Astrocyte (in vitro differentiated cells and primary cell): Measurements from ENCODE around the gene HPSE2. TPM values are rescaled to one million over a fixed set of nuclear protein-coding genes. Genes with fewer than 3 reads are reported as not detected.

Source experiments
- DNase-seq: peaks from one replicate; pipeline ENCODE4 v3.0.0-alpha.2; 2010; ENCODE audit warnings: low read depth
- FAIRE-seq: peaks from 2 replicates; lab custom pipeline; 2011; peaks lifted over from hg19 to GRCh38; lab: Jason Lieb, UNC
- H2AFZ ChIP-seq: 2 replicates; pipeline ENCODE4 v1.6.0; 2012; ENCODE audit warnings: low read depth, low read length, inconsistent platforms
- H3K27ac ChIP-seq: 2 replicates; pipeline ENCODE4 v1.5.1; 2011; ENCODE audit warnings: low read depth, low read length, inconsistent platforms
- H3K27me3 ChIP-seq: 2 replicates; pipeline ENCODE4 v1.6.0; 2011; ENCODE audit warnings: low read length, inconsistent platforms; ENCODE audit not compliant: insufficient read depth
- H3K36me3 ChIP-seq: 2 replicates; pipeline ENCODE4 v1.5.1; 2011; ENCODE audit warnings: low read length, inconsistent platforms; ENCODE audit not compliant: insufficient read depth
- H3K4me1 ChIP-seq: 2 replicates; pipeline ENCODE4 v1.5.1; 2011; ENCODE audit warnings: low read length, inconsistent platforms; ENCODE audit not compliant: insufficient read depth
- H3K4me2 ChIP-seq: 2 replicates; pipeline ENCODE4 v1.6.0; 2012; ENCODE audit warnings: low read length, inconsistent platforms
- H3K4me3 ChIP-seq: 2 replicates; pipeline ENCODE4 v1.5.1; 2011; ENCODE audit warnings: low read depth, mild to moderate bottlenecking, low read length, inconsistent platforms; ENCODE audit not compliant: insufficient read depth
- H3K79me2 ChIP-seq: 2 replicates; pipeline ENCODE4 v1.6.0; 2012; ENCODE audit warnings: mild to moderate bottlenecking, low read length, inconsistent platforms; ENCODE audit not compliant: insufficient read depth
- H3K9ac ChIP-seq: 2 replicates; pipeline ENCODE4 v1.6.0; 2012; ENCODE audit warnings: mild to moderate bottlenecking, low read length, inconsistent platforms
- H3K9me3 ChIP-seq: 2 replicates; pipeline ENCODE4 v1.5.1; 2012; ENCODE audit warnings: low read depth, mild to moderate bottlenecking, low read length, inconsistent platforms; ENCODE audit not compliant: insufficient read depth
- H4K20me1 ChIP-seq: 2 replicates; pipeline ENCODE4 v1.6.0; 2012; ENCODE audit warnings: low read length, inconsistent platforms; ENCODE audit not compliant: insufficient read depth
- H3K27ac Mint-ChIP-seq: one replicate; pipeline ENCODE4 v1.8.0; 2021; ENCODE audit warnings: mild to moderate bottlenecking, mixed read lengths; ENCODE audit not compliant: unreplicated experiment
- H3K27me3 Mint-ChIP-seq: one replicate; pipeline ENCODE4 v1.8.0; 2021; ENCODE audit warnings: low read depth, mixed read lengths; ENCODE audit not compliant: unreplicated experiment
- H3K36me3 Mint-ChIP-seq: one replicate; pipeline ENCODE4 v1.8.0; 2021; ENCODE audit warnings: low read depth, mixed read lengths; ENCODE audit not compliant: unreplicated experiment
- H3K4me1 Mint-ChIP-seq: one replicate; pipeline ENCODE4 v1.8.0; 2021; ENCODE audit warnings: low read depth, mixed read lengths; ENCODE audit not compliant: unreplicated experiment
- H3K4me3 Mint-ChIP-seq: one replicate; pipeline ENCODE4 v1.8.0; 2021; ENCODE audit warnings: mild to moderate bottlenecking, moderate library complexity, mixed read lengths; ENCODE audit not compliant: unreplicated experiment
- H3K9me3 Mint-ChIP-seq: one replicate; pipeline ENCODE4 v1.8.0; 2021; ENCODE audit warnings: mild to moderate bottlenecking, mixed read lengths; ENCODE audit not compliant: unreplicated experiment
- CTCF ChIP-seq: IDR thresholded peaks from 2 replicates; pipeline ENCODE4 v1.5.1; 2011; ENCODE audit warnings: low read depth, mild to moderate bottlenecking, inconsistent platforms, low read length, moderate library complexity; ENCODE audit not compliant: insufficient read depth
- EZH2 ChIP-seq: IDR thresholded peaks from 2 replicates; pipeline ENCODE4 v1.6.1; 2012; ENCODE audit warnings: mild to moderate bottlenecking, low read length, inconsistent platforms; ENCODE audit not compliant: insufficient read depth
- total RNA-seq: library from RNA; stranded (reverse); gene quantifications from 2 replicates; pipeline ENCODE4 v1.2.1, GENCODE V29; 2021

HPSE2 gene
- total RNA-seq, 1 donor from 2014 or later, result 0.14 TPM

DNA sequence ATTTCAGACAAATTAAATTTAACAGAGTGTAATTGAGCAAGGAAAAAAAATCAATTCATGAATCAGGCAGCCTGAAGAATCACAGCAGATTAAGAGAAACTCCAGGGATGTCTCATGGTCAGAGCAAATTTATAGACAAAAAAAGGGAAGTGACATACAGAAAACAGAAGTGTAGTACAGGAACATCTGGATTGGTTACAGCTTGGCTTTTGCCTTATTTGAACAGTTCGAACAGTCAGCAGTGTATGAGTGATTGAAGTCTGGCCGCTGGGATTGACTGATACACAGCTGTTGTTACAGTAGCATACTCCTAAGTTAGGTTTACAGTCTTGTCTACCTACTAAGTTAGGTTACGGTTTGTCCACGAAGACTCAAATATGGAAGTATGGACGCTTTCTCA lies 255.3 kb downstream of the HPSE2 start:
- Histone ChIP-seq H3K27me3 (no peaks in the 10 kb centered on the region), H2AFZ (no peak overlapping the region), H3K27ac (no peak overlapping the region), H3K4me1 (no peaks in the 10 kb centered on the region), H3K4me3 (no peak overlapping the region), H3K9ac (no peak overlapping the region), H3K79me2 (no peaks in the 10 kb centered on the region), H3K9me3 (no peaks in the 10 kb centered on the region), H4K20me1 (no peaks in the 10 kb centered on the region), H3K36me3 (no peaks in the 10 kb centered on the region), H3K4me2 (no peak overlapping the region)
- Mint-ChIP-seq H3K27ac (no peak overlapping the region), H3K4me3 (no peak overlapping the region), H3K9me3 (peaks cover 3% of the 10 kb centered on the region), H3K27me3 (no peaks in the 10 kb centered on the region), H3K36me3 (no peaks in the 10 kb centered on the region), H3K4me1 (no peaks in the 10 kb centered on the region)
- TF ChIP-seq EZH2 (no peak), CTCF (no peak)
- DNase-seq (no peak), FAIRE-seq (no peak)

- H3K9ac ChIP-seq, result no peak overlapping the region
- H2AFZ ChIP-seq, result no peak overlapping the region
- no peak overlapping the region for H3K4me2 ChIP-seq
- H3K79me2 ChIP-seq, result no peaks in the 10 kb centered on the region
- FAIRE-seq (no peak), DNase-seq (no peak)
- peaks cover 8% of the 10 kb centered on the region for H3K4me1 ChIP-seq
- Mint-ChIP-seq H3K9me3 (peaks cover 1% of the 10 kb centered on the region), H3K36me3 (no peaks in the 10 kb centered on the region), H3K27ac (no peak overlapping the region), H3K4me1 (peaks cover 7% of the 10 kb centered on the region), H3K27me3 (no peaks in the 10 kb centered on the region), H3K4me3 (no peak overlapping the region)
- H3K27ac ChIP-seq, result no peak overlapping the region
- H4K20me1 ChIP-seq, result no peaks in the 10 kb centered on the region
- TF ChIP-seq CTCF (no peak), EZH2 (no peak)
- no peaks in the 10 kb centered on the region for H3K9me3 ChIP-seq
- no peaks in the 10 kb centered on the region for H3K27me3 ChIP-seq
- no peak overlapping the region for H3K4me3 ChIP-seq
- H3K36me3 ChIP-seq, result no peaks in the 10 kb centered on the region
Measured at GRCh38 chr10:98971464-98971863, 264.2 kb downstream of the HPSE2 start.

DNA sequence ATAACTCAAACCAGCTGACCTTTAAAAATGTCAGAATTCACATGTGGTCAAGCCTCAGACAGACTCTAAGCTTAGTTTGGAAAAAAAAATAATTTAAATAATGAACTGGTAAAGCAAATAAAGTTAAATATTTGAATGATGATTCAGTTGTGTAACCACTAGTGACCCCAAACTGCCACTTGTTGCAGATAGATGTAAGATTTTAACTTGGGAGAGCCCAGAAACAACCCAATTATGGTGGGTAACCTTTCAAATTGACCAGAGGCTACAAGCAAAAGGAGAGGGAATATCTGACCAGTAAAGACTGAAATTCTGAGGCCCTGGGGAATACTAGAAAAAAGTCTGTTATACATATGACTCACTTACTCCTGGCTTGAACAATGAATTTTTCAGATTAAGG lies 268.1 kb downstream of the HPSE2 start:
- Histone ChIP-seq H3K36me3 (no peaks in the 10 kb centered on the region), H3K9me3 (no peaks in the 10 kb centered on the region), H3K4me2 (no peak overlapping the region), H3K4me3 (no peak overlapping the region), H4K20me1 (no peaks in the 10 kb centered on the region), H3K27me3 (no peaks in the 10 kb centered on the region), H3K79me2 (no peaks in the 10 kb centered on the region), H3K4me1 (peaks cover 8% of the 10 kb centered on the region), H3K27ac (no peak overlapping the region), H3K9ac (no peak overlapping the region), H2AFZ (no peak overlapping the region)
- DNase-seq (peak; percentile 6), FAIRE-seq (no peak)
- peak overlapping the region; percentile 70 for H3K27ac Mint-ChIP-seq
- H3K4me3 Mint-ChIP-seq, result no peak overlapping the region
- H3K4me1 Mint-ChIP-seq, result peaks cover 17% of the 10 kb centered on the region
- no peaks in the 10 kb centered on the region for H3K27me3 Mint-ChIP-seq
- peaks cover 1% of the 10 kb centered on the region for H3K9me3 Mint-ChIP-seq
- no peak for TF ChIP-seq EZH2
- TF ChIP-seq CTCF, result no peak
- H3K36me3 Mint-ChIP-seq, result no peaks in the 10 kb centered on the region
